Measurements from ENCODE around the gene CRCP.
"Not testable (repeated sequence)": the region's sequence is repeated elsewhere in the genome, so short reads cannot be mapped to it uniquely, and the experiment has no call there.

The CRCP gene

DNA sequence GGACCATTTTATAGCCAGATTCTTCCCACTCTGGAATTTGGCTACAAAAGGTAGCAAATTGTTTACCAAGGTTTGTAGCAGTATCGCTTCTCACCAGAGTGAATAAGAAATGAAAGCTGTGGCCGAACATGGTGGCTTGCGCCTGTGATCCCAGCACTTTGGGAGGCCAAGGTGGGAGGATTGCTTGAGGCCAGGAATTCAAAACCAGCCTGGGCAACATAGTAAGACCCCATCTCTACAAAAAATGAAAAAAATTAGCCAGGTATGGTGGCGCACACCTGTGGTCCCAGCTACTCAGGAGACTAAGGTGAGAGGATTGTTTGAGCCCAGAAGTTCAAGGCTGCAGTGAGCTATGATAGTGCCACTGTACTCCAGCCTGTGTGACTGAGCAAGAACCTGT is 33.0 kb downstream of the CRCP start:
- not testable (repeated sequence) for H3K4me2 ChIP-seq (ENCODE audit: low read length, poor library complexity, severe bottlenecking); DNase-seq; H2BK5ac ChIP-seq (ENCODE audit: low read depth, low read length, poor library complexity, severe bottlenecking); H4K91ac ChIP-seq (ENCODE audit: low read length); H2BK15ac ChIP-seq (ENCODE audit: low read depth, poor library complexity, severe bottlenecking); H3K27me3 ChIP-seq (ENCODE audit: control insufficient read depth in 1 of 2, insufficient read depth in 1 of 2, low read length in 2 of 2); H3K4ac ChIP-seq (ENCODE audit: low read depth in 1 of 2, low read length in 2 of 2); H3K4me3 ChIP-seq (ENCODE audit: insufficient read depth in 1 of 2, low read depth in 1 of 2, low read length in 2 of 2); H4K8ac ChIP-seq (ENCODE audit: low read length); H2AK5ac ChIP-seq (ENCODE audit: low read length, severe bottlenecking); H3K23ac ChIP-seq (ENCODE audit: low read length in 2 of 2); H2AFZ ChIP-seq (ENCODE audit: low read depth, low read length); H3K9ac ChIP-seq (ENCODE audit: low read length); H2BK12ac ChIP-seq (ENCODE audit: low read length in 2 of 2); H3K27ac ChIP-seq (ENCODE audit: low read length, poor library complexity, severe bottlenecking); H2BK120ac ChIP-seq (ENCODE audit: low read depth, low read length); H3K14ac ChIP-seq (ENCODE audit: low read length in 2 of 2); H3K9me3 ChIP-seq (ENCODE audit: control insufficient read depth, low read length)
- 100% methylated on average over 3 of the region's 4 CpGs for WGBS
- Histone ChIP-seq H3K79me1 (replicated peaks; ENCODE audit: low read length, poor library complexity, severe bottlenecking) (peaks cover 35% of the 10 kb centered on the region), H3K18ac (ENCODE audit: low read depth in 1 of 2, low read length in 2 of 2) (peak overlapping the region in 1 of 2 experiments; percentile 18), H3K4me1 (ENCODE audit: control insufficient read depth, insufficient read depth, low read depth, low read length) (peaks cover 17% of the 10 kb centered on the region), H3K36me3 (ENCODE audit: control insufficient read depth in 1 of 2, insufficient read depth in 2 of 2, low read depth in 1 of 2, low read length in 2 of 2) (peaks cover 23 to 46% of the 10 kb centered on the region in 2 experiments)

GRCh38 chr7:66150471-66150870 is 35.8 kb downstream of the CRCP start:
- H3K9me3 ChIP-seq (ENCODE audit: control insufficient read depth, low read length), result no peaks in the 10 kb centered on the region
- 29% methylated on average over 3 of the region's 3 CpGs for WGBS
- H3K36me3 ChIP-seq (ENCODE audit: control insufficient read depth in 1 of 2, insufficient read depth in 2 of 2, low read depth in 1 of 2, low read length in 2 of 2), result peaks cover 23 to 53% of the 10 kb centered on the region in 2 experiments
- no peak overlapping the region for H3K4me2 ChIP-seq (ENCODE audit: low read length, poor library complexity, severe bottlenecking)
- no peak overlapping the region for H2AFZ ChIP-seq (ENCODE audit: low read depth, low read length)
- H3K27me3 ChIP-seq (ENCODE audit: control insufficient read depth in 1 of 2, insufficient read depth in 1 of 2, low read length in 2 of 2), result no peaks in the 10 kb centered on the region
- peak overlapping the region; percentile 69 for H2AK5ac ChIP-seq (ENCODE audit: low read length, severe bottlenecking)
- peaks cover 38% of the 10 kb centered on the region for H3K79me1 ChIP-seq (replicated peaks; ENCODE audit: low read length, poor library complexity, severe bottlenecking)
- no peak overlapping the region for H3K4me3 ChIP-seq (ENCODE audit: insufficient read depth in 1 of 2, low read depth in 1 of 2, low read length in 2 of 2)
- no peak overlapping the region for H3K27ac ChIP-seq (ENCODE audit: low read length, poor library complexity, severe bottlenecking)
- H3K23ac ChIP-seq (ENCODE audit: low read length in 2 of 2), result no peak overlapping the region
- H4K91ac ChIP-seq (ENCODE audit: low read length), result peak overlapping the region; percentile 62
- peak overlapping the region; percentile 57 to 100 for H3K4ac ChIP-seq (ENCODE audit: low read depth in 1 of 2, low read length in 2 of 2)
- H3K9ac ChIP-seq (ENCODE audit: low read length), result peak overlapping the region; percentile 53
- H2BK12ac ChIP-seq (ENCODE audit: low read length in 2 of 2), result peak overlapping the region; percentile 69 to 100
- peak; percentile 63 for DNase-seq
- no peak overlapping the region for H2BK15ac ChIP-seq (ENCODE audit: low read depth, poor library complexity, severe bottlenecking)
- H3K18ac ChIP-seq (ENCODE audit: low read depth in 1 of 2, low read length in 2 of 2), result peak overlapping the region; percentile 97 to 99
- peaks cover 17% of the 10 kb centered on the region for H3K4me1 ChIP-seq (ENCODE audit: control insufficient read depth, insufficient read depth, low read depth, low read length)
- no peak overlapping the region for H2BK5ac ChIP-seq (ENCODE audit: low read depth, low read length, poor library complexity, severe bottlenecking)
- peak overlapping the region; percentile 51 for H4K8ac ChIP-seq (ENCODE audit: low read length)
- peak overlapping the region; percentile 65 for H2BK120ac ChIP-seq (ENCODE audit: low read depth, low read length)
- H3K14ac ChIP-seq (ENCODE audit: low read length in 2 of 2), result no peak overlapping the region

- Histone ChIP-seq H2AK5ac (ENCODE audit: low read length, severe bottlenecking) (no peak overlapping the region), H2BK120ac (ENCODE audit: low read depth, low read length) (peak overlapping the region; percentile 65), H3K14ac (ENCODE audit: low read length in 2 of 2) (peak overlapping the region in 1 of 2 experiments; percentile 90), H3K9ac (ENCODE audit: low read length) (peak overlapping the region; percentile 70), H2AFZ (ENCODE audit: low read depth, low read length) (no peak overlapping the region), H2BK15ac (ENCODE audit: low read depth, poor library complexity, severe bottlenecking) (peak overlapping the region; percentile 57), H4K91ac (ENCODE audit: low read length) (peak overlapping the region; percentile 88), H3K9me3 (ENCODE audit: control insufficient read depth, low read length) (no peaks in the 10 kb centered on the region), H3K4ac (ENCODE audit: low read depth in 1 of 2, low read length in 2 of 2) (peak overlapping the region; percentile 73 to 98), H3K79me1 (replicated peaks; ENCODE audit: low read length, poor library complexity, severe bottlenecking) (peaks cover 33% of the 10 kb centered on the region), H3K27ac (ENCODE audit: low read length, poor library complexity, severe bottlenecking) (no peak overlapping the region), H3K18ac (ENCODE audit: low read depth in 1 of 2, low read length in 2 of 2) (peak overlapping the region; percentile 71 to 98), H3K4me3 (ENCODE audit: insufficient read depth in 1 of 2, low read depth in 1 of 2, low read length in 2 of 2) (peak overlapping the region in 1 of 2 experiments; percentile 58), H3K23ac (ENCODE audit: low read length in 2 of 2) (peak overlapping the region in 1 of 2 experiments; percentile 92), H3K4me1 (ENCODE audit: control insufficient read depth, insufficient read depth, low read depth, low read length) (peaks cover 15% of the 10 kb centered on the region), H3K36me3 (ENCODE audit: control insufficient read depth in 1 of 2, insufficient read depth in 2 of 2, low read depth in 1 of 2, low read length in 2 of 2) (peaks cover 43 to 49% of the 10 kb centered on the region in 2 experiments), H4K8ac (ENCODE audit: low read length) (peak overlapping the region; percentile 93), H3K4me2 (ENCODE audit: low read length, poor library complexity, severe bottlenecking) (no peak overlapping the region), H3K27me3 (ENCODE audit: control insufficient read depth in 1 of 2, insufficient read depth in 1 of 2, low read length in 2 of 2) (no peaks in the 10 kb centered on the region), H2BK12ac (ENCODE audit: low read length in 2 of 2) (peak overlapping the region; percentile 69 to 98), H2BK5ac (ENCODE audit: low read depth, low read length, poor library complexity, severe bottlenecking) (no peak overlapping the region)
- peak; percentile 88 for DNase-seq
- 9% methylated on average over 12 of the region's 12 CpGs for WGBS
These were observed 37.9 kb downstream of the CRCP start for GRCh38 chr7:66152371-66153191.

DNA sequence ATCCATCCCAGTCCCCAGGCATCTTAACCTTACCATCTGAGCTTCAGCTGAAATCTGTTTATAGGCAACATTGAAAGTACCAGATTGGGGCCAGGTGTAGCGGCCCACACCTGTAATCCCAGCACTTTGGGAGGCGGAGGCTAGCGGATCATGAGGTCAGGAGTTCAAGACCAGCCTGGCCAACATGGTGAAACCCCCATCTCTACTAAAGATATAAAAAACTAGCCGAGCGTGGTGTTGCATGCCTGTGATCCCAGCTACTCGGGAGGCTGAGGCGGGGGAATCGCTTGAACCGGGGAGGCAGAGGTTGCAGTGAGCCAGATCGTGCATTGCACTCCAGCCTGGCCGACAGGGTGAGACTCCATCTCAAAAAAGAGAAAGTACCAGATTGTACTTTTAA is 39.0 kb downstream of the CRCP start:
- Histone ChIP-seq H4K91ac (ENCODE audit: low read length) (no peak overlapping the region), H3K23ac (ENCODE audit: low read length in 2 of 2) (no peak overlapping the region), H2BK5ac (ENCODE audit: low read depth, low read length, poor library complexity, severe bottlenecking) (no peak overlapping the region), H2BK120ac (ENCODE audit: low read depth, low read length) (peak overlapping the region; percentile 30), H3K79me1 (replicated peaks; ENCODE audit: low read length, poor library complexity, severe bottlenecking) (peaks cover 33% of the 10 kb centered on the region), H4K8ac (ENCODE audit: low read length) (peak overlapping the region; percentile 13), H3K18ac (ENCODE audit: low read depth in 1 of 2, low read length in 2 of 2) (peak overlapping the region; percentile 43 to 55), H2BK12ac (ENCODE audit: low read length in 2 of 2) (peak overlapping the region; percentile 54 to 66), H3K14ac (ENCODE audit: low read length in 2 of 2) (no peak overlapping the region), H2AFZ (ENCODE audit: low read depth, low read length) (no peak overlapping the region), H2AK5ac (ENCODE audit: low read length, severe bottlenecking) (no peak overlapping the region), H3K27ac (ENCODE audit: low read length, poor library complexity, severe bottlenecking) (no peak overlapping the region), H3K4ac (ENCODE audit: low read depth in 1 of 2, low read length in 2 of 2) (peak overlapping the region in 1 of 2 experiments; percentile 26), H3K9me3 (ENCODE audit: control insufficient read depth, low read length) (no peaks in the 10 kb centered on the region), H2BK15ac (ENCODE audit: low read depth, poor library complexity, severe bottlenecking) (no peak overlapping the region), H3K4me2 (ENCODE audit: low read length, poor library complexity, severe bottlenecking) (no peak overlapping the region), H3K27me3 (ENCODE audit: control insufficient read depth in 1 of 2, insufficient read depth in 1 of 2, low read length in 2 of 2) (no peaks in the 10 kb centered on the region), H3K36me3 (ENCODE audit: control insufficient read depth in 1 of 2, insufficient read depth in 2 of 2, low read depth in 1 of 2, low read length in 2 of 2) (peaks cover 43 to 54% of the 10 kb centered on the region in 2 experiments), H3K4me3 (ENCODE audit: insufficient read depth in 1 of 2, low read depth in 1 of 2, low read length in 2 of 2) (no peak overlapping the region), H3K4me1 (ENCODE audit: control insufficient read depth, insufficient read depth, low read depth, low read length) (peaks cover 15% of the 10 kb centered on the region), H3K9ac (ENCODE audit: low read length) (no peak overlapping the region)
- 96% methylated on average over 9 of the region's 11 CpGs for WGBS
- DNase-seq, result no peak
